ENCODE measurements around the gene HNF4A.
"Not testable (repeated sequence)": the region's sequence is repeated elsewhere in the genome, so short reads cannot be mapped to it uniquely, and the experiment has no call there.

HNF4A gene

GRCh38 chr20:44355498-44356352 is at the start of gene HNF4A:
Gene HNF4A (plus strand): TSS chr20:44355699. CDS start chr20:44355805, 106 bp downstream.
- in situ Hi-C loops (cut with MboI; ENCODE audit: low sequenced_read_pairs), result no loop called here

GRCh38 chr20:44306927-44307326 is 48.6 kb upstream of the HNF4A start:
- in situ Hi-C loops (cut with MboI; ENCODE audit: low sequenced_read_pairs), result no loop called here

- in situ Hi-C loops (cut with MboI; ENCODE audit: low sequenced_read_pairs), result no loop called here
These were observed 45.5 kb upstream of the HNF4A start for GRCh38 chr20:44309763-44310663.

- in situ Hi-C loops (cut with MboI; ENCODE audit: low sequenced_read_pairs), result no loop called here
These were observed 44.5 kb upstream of the HNF4A start, which contains the start of gene FITM2 for GRCh38 chr20:44310664-44311639. Gene FITM2 (minus strand): TSS chr20:44311202. CDS start chr20:44311148, 54 bp downstream.

- in situ Hi-C loops (cut with MboI; ENCODE audit: low sequenced_read_pairs), result no loop called here
These were observed 40.6 kb upstream of the HNF4A start for GRCh38 chr20:44314870-44315269.

GRCh38 chr20:44319839-44320422 is 35.6 kb upstream of the HNF4A start:
- in situ Hi-C loops (cut with MboI; ENCODE audit: low sequenced_read_pairs), result no loop called here

- in situ Hi-C loops (cut with MboI; ENCODE audit: low sequenced_read_pairs), result no loop called here
These were observed 31.2 kb upstream of the HNF4A start for GRCh38 chr20:44324343-44324742.

GRCh38 chr20:44326391-44327159 is 28.9 kb upstream of the HNF4A start:
- in situ Hi-C loops (cut with MboI; ENCODE audit: low sequenced_read_pairs), result no loop called here

- in situ Hi-C loops (cut with MboI; ENCODE audit: low sequenced_read_pairs), result not testable (repeated sequence)
These were observed 27.8 kb upstream of the HNF4A start for GRCh38 chr20:44327748-44328147.

- in situ Hi-C loops (cut with MboI; ENCODE audit: low sequenced_read_pairs), result no loop called here
These were observed 27.1 kb upstream of the HNF4A start for GRCh38 chr20:44328428-44328827.

GRCh38 chr20:44331201-44331600 is 24.3 kb upstream of the HNF4A start:
- in situ Hi-C loops (cut with MboI; ENCODE audit: low sequenced_read_pairs), result no loop called here

GRCh38 chr20:44334306-44334705 is 21.2 kb upstream of the HNF4A start:
- in situ Hi-C loops (cut with MboI; ENCODE audit: low sequenced_read_pairs), result no loop called here

- in situ Hi-C loops (cut with MboI; ENCODE audit: low sequenced_read_pairs), result no loop called here
These were observed 20.8 kb upstream of the HNF4A start for GRCh38 chr20:44334709-44335108.

- in situ Hi-C loops (cut with MboI; ENCODE audit: low sequenced_read_pairs), result no loop called here
These were observed 19.8 kb upstream of the HNF4A start for GRCh38 chr20:44335675-44336074.

- in situ Hi-C loops (cut with MboI; ENCODE audit: low sequenced_read_pairs), result no loop called here
These were observed 19.4 kb upstream of the HNF4A start for GRCh38 chr20:44336086-44336485.

- in situ Hi-C loops (cut with MboI; ENCODE audit: low sequenced_read_pairs), result no loop called here
These were observed 18.6 kb upstream of the HNF4A start, which contains the start of gene R3HDML for GRCh38 chr20:44336725-44337380. Gene R3HDML (plus strand): TSS chr20:44337043. CDS start chr20:44337158, 115 bp downstream.

- in situ Hi-C loops (cut with MboI; ENCODE audit: low sequenced_read_pairs), result no loop called here
These were observed 13.3 kb upstream of the HNF4A start for GRCh38 chr20:44342248-44342647.

GRCh38 chr20:44343162-44343675 is 12.3 kb upstream of the HNF4A start:
- in situ Hi-C loops (cut with MboI; ENCODE audit: low sequenced_read_pairs), result no loop called here

All from HL-60/S4 treated with phorbol 12-myristate 13-acetate at 8.2 ng/mL for 4 days and 3 days (cell line).